ENCODE data around the gene PALMD.
A peak's percentile ranks its signal among the peaks of the same experiment; 100 is the strongest.

- TF ChIP-seq YY1 (IDR thresholded peaks at IDR 0.05; ENCODE audit: low read depth) = no peak
- peak; percentile 77 for TF ChIP-seq CEBPB (IDR thresholded peaks at IDR 0.05)
- TF ChIP-seq NFIC (IDR thresholded peaks at IDR 0.05) = no peak
Measured at GRCh38 chr1:99710994-99711393, 65.1 kb downstream of the PALMD start.
